SHP77 treated with DMSO at 0.1 percent for 48 hours (cell line): ENCODE data around the gene THSD7A.

Source experiments
- DNase-seq: peaks from one replicate; lab custom pipeline; 2025; lab: John Stamatoyannopoulos, UW

The THSD7A gene

GRCh38 chr7:11749629-11750028, 82.4 kb downstream of the THSD7A start:
- DNase-seq: no peak

GRCh38 chr7:11748884-11749283, 83.1 kb downstream of the THSD7A start:
- DNase-seq: no peak

GRCh38 chr7:11747715-11748485, 84.1 kb downstream of the THSD7A start:
- DNase-seq: no peak

DNA sequence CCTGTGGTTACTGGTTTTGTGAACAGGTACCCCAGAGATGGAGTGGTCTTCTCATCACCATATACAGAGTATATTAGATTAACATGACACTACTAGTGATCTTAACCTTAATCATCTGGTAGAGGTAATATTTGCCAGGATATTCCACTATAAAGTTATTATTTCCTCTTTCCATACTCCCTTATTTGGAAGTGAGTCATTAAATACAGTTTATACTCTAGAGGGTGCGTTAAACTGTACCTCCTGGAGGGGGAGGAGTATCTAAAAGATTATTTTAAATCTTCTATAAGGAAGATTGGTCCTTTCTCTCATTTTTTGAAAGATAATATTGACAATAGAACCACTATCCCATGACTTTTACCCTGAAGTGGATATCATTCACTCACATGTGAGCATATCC, 85.4 kb downstream of the THSD7A start:
- DNase-seq: no peak

GRCh38 chr7:11743548-11743947, 88.5 kb downstream of the THSD7A start:
- DNase-seq: no peak

DNA sequence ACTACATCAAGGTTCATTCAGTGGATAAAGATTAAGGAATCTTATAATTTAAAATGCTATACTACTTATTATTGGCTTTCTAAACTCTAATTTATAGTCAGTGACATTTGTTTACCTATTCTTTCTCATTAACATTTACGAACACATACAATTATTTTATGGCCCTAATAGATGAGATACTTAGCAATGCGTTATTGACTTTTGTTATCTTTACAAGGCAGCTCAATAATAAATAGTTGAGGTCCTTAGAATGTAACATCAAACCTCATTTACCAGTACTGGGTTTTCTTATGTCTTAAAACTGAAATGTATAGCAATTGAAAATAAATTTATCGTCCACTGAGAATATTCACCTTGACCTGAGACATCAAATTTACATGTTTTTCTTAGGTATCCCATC, 89.0 kb downstream of the THSD7A start:
- no peak for DNase-seq

DNA sequence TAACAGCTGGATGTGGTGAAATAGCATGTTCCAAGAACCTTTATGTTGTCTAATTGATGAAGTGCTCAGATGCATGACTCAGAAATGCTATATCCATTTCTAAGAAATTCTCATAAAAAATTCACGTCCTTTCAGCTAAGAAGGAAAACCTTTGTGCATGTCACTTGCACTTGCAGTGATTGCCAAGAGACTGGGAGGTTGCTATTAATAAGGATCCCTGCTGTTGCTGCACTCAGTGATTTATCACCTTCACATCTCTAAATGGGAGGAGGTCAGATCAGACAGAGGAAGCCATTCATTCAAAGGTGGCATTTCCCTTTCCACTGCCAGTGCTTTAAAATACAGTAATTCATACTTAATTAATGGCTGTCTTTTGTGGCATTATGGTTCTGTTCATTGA, 89.5 kb downstream of the THSD7A start:
- DNase-seq: no peak

GRCh38 chr7:11737723-11738122, 94.3 kb downstream of the THSD7A start:
- no peak for DNase-seq

- DNase-seq: no peak
Measured at GRCh38 chr7:11732207-11732606, 99.8 kb downstream of the THSD7A start.

- DNase-seq: no peak
Measured at GRCh38 chr7:11730725-11731124, 101.3 kb downstream of the THSD7A start.

DNA sequence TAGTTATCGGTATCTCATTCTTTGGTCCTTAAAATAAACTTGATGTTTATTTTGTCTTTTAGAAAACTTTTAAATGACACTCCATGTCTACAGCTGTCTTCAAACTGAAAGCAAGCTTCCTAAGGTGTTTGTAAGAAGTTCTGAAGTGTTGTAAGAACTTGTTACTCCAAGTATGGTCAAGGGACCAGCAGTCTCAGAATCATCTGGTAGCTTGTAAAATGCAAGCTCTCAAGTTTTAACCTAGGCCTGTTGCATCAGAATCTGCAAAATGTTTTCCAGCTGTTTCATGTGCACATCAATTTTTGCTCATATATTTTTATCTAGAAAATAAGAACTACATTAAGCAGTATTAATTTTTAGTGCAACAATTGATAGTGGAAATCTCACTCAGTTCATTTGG, 104.1 kb downstream of the THSD7A start:
- DNase-seq: no peak

- DNase-seq: no peak
Measured at GRCh38 chr7:11726794-11727155, 105.2 kb downstream of the THSD7A start.

DNA sequence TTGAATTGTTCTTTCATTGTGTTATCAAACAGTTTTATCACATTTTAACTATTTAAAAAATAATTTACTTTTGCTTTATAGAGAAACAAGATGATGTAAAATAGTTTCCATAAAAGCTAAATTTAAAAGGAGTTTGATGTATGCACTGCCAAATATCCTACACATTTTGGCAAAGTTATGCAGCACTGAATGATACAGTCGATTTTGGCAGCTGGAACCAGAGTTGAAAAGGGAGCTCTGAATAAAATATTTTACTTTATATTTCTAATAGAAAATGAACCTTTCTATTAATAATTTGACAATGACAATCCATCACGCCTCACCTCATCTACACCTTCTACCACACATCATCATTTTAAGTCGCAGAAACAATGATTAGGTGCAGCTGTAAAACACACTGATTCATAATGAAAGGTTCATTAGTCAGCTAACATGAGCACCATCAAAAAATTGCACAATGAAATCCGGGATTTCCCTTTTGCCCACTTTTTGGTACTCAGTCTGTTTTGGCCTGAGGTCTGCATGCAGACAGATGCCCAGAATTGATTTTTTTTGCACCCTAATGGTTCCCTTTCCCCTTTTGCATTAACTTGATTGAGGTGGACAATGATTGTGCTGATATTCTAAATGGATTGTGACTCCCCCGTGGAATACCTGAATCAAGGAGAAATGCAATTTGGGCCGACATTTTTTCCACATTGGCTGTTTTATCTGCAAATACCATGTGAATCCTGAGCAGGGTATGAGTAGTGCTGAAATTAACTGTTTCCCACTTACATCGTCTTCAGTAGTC, 105.8 kb downstream of the THSD7A start:
- no peak for DNase-seq

DNA sequence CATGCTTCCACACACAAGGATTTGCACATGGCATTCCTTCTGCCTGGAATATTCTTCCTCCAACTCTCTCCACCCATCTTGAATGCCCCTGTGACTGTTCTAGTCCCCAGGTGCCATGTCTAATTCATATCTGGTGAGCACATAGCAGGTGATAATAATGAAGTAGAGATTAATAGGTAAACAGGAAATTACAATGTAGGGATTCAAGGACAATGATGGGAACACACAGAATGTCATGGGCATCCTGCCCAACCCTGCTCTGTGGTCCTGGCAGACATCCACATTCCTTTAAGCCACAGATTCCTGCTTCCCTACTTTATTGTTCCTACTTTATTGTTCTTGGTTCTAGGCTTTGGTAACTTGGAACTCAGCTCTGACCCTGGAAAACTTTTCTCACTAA, 115.8 kb downstream of the THSD7A start:
- no peak for DNase-seq

DNA sequence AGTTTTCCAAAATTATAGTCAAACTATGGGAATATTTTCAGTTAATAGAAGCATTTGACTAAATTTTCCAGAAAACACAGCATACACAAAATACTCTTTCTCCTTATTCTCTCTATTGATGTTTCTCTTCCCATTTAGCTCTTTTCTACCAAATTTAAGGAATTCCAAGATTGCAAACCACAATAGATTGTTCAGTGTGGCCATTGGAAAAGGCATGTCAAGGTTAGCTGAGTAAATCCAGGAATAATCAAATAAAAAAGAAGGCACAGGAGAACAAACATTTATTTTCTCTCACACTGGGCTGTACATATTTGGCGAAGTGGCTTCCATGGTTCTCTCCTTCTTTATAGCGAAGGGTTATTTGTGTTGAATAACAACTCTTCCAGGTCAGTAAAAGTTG, 117.3 kb downstream of the THSD7A start:
- no peak for DNase-seq

DNA sequence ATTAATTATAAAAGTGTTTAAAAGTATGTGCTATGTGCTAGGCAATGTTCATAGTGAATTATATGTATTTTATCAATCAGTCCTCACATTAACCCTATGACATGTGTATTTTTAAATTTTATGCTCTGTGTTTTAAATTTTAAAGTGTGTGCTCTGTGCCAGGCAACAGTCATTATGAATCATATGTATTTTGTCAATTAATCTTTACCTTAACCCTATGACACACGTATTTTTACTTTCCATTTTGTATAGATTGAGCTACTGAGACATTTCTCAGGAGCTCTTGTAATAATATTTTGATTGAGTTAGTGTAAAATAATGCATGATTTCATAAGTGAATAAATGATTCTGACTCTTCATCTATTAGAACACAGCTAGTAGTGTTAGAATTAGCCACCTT, 117.8 kb downstream of the THSD7A start:
- DNase-seq: no peak

DNA sequence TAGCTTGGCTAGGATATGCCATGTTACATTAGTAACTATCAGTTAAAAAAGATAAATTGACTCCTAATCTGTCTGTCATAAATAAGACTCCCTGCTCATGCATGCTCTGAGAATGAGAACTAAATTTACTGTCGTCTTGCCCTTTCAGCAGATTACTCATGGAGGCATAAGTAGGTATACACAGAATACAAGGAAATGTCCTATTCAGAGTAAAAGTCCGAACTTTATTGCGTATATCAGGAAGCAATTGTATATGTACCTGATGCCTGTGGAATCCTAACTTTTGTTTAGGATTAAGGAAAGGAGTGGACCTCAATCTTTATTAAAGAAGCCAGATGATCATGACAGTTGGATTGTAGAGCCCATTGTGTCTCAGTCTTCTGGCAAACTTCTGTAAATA, 118.6 kb downstream of the THSD7A start:
- DNase-seq: no peak

DNA sequence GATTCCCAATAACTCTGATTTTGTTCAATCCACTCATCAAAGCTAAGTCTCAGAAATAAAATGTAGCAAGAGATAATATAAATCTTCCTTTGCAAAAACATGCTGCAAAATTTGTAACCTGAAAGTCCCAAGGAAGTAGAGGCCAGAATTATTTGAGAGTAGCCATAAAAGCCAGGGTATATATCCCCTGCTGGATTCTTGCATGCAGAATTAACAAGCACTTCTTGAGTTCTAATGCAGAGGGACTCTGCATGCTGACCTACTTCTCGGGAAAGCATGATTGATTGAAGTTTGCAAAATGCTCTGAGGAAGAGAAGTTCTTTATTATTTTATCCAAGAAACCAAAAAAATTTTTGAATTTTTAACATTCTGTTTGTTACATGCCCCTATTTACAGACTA, 121.6 kb downstream of the THSD7A start:
- DNase-seq: no peak

DNA sequence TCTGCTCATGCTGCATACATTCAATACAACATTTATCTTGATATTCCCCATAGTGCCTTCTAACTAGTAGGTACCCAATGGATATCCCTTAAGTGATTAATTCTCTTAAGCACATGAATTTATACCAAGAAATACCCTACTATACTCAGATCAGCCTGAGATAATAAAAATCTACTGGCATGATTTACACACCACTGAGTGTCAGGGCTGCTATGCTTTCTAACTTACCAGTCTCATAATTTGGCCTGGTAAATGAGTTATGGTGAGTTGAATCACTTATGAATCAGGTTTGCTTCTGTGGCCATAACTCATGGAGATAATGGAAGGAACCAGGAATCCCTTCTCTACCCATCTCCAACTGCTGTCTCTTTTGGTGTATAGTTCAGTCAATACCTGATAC, 122.8 kb downstream of the THSD7A start:
- no peak for DNase-seq

- peak; percentile 9 for DNase-seq
Measured at GRCh38 chr7:11707606-11708193, 124.3 kb downstream of the THSD7A start.

- DNase-seq: peak; percentile 14
Measured at GRCh38 chr7:11706666-11707605, 125.1 kb downstream of the THSD7A start.

DNA sequence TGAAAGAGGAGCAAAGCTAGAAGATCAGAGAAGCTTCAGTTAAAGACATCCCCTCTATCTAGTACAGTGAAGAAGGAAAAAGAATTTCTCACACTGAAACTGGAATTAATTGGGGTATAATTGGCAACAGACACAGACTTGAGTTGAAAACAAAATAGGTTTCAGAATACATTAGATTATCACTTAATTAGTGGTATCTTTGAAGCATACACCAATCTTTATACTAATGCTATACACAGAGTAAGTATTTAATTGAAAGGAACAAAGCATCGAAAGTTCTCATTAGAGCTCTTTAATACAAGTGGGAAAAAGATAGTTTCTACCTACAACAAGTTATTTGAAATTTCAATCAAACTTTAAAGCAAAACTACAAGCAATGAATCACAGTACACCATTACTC, 128.2 kb downstream of the THSD7A start:
- DNase-seq: no peak
